Activated naive CD8-positive, alpha-beta T cell treated with anti-CD3 and anti-CD28 coated beads, Interleukin-2, amount 10 ng/mL, durations not matched to agents 7 days and 5 days (primary cell): Measurements from ENCODE around the gene ENO2. TPM values are rescaled to one million over a fixed set of nuclear protein-coding genes. Genes with fewer than 3 reads are reported as not detected.

Experiments
- ATAC-seq: fragments of 150-1000 bp; cut with Tn5 transposase; one replicate; pipeline ENCODE4 v1.10.0; 2021; ENCODE audit warnings: low read depth, moderate library complexity
- POLR2A ChIA-PET: fragments of 350-600 bp; sonication (Branson Sonifier 250); formaldehyde crosslinking; loops from one replicate; lab custom pipeline; 2021; ENCODE audit warnings: antibody characterized with exemption; lab: Charles Lee
- DNase-seq: peaks from one replicate; pipeline ENCODE4 v3.0.0; 2021
- H3K27ac Mint-ChIP-seq: one replicate; pipeline ENCODE4 v1.8.0; 2022; ENCODE audit warnings: mild to moderate bottlenecking, mixed read lengths
- H3K27me3 Mint-ChIP-seq: one replicate; pipeline ENCODE4 v1.8.0; 2022; ENCODE audit warnings: mild to moderate bottlenecking, moderate library complexity, mixed read lengths
- H3K36me3 Mint-ChIP-seq: one replicate; pipeline ENCODE4 v1.8.0; 2021; ENCODE audit warnings: mild to moderate bottlenecking, mixed read lengths
- H3K4me1 Mint-ChIP-seq: one replicate; pipeline ENCODE4 v1.8.0; 2021; ENCODE audit warnings: mixed read lengths
- H3K4me3 Mint-ChIP-seq: one replicate; pipeline ENCODE4 v1.8.0; 2022; ENCODE audit warnings: mild to moderate bottlenecking, moderate library complexity, mixed read lengths
- H3K9me3 Mint-ChIP-seq: one replicate; pipeline ENCODE4 v1.8.0; 2021; ENCODE audit warnings: mixed read lengths
- total RNA-seq, 2 experiments: library from RNA; stranded (reverse); gene quantifications; one replicate each; pipeline ENCODE4 v1.2.3, GENCODE V29; 2021

Gene ENO2
- total RNA-seq, 2 experiments from 2014 or later: 231 to 242 TPM

- DNase-seq (no peak), ATAC-seq (no peak)
- Mint-ChIP-seq H3K4me3 (no peak overlapping the region), H3K27me3 (no peaks in the 10 kb centered on the region), H3K4me1 (peaks cover 58% of the 10 kb centered on the region), H3K36me3 (peaks cover 17% of the 10 kb centered on the region), H3K27ac (peak overlapping the region; percentile 99), H3K9me3 (no peaks in the 10 kb centered on the region)
- POLR2A ChIA-PET: interaction anchor here (1.0 to 21.6 kb wide), 4 partner anchors 10 to 67 kb away, joined by 4 to 1055 read pairs (median 10); partner anchors contain the start of genes C12orf57, ENO2, RNU7-1 and TPI1
Measured at GRCh38 chr12:6934110-6934509, 19.7 kb downstream of the ENO2 start.

GRCh38 chr12:6935371-6936193, 21.2 kb downstream of the ENO2 start:
- ATAC-seq (no peak), DNase-seq (no peak)
- no peaks in the 10 kb centered on the region for H3K9me3 Mint-ChIP-seq
- peak overlapping the region; percentile 95 for H3K4me3 Mint-ChIP-seq
- peaks cover 19% of the 10 kb centered on the region for H3K36me3 Mint-ChIP-seq
- H3K27me3 Mint-ChIP-seq: no peaks in the 10 kb centered on the region
- peaks cover 49% of the 10 kb centered on the region for H3K4me1 Mint-ChIP-seq
- POLR2A ChIA-PET: interaction anchor here (1.0 to 21.6 kb wide), 5 partner anchors 9 to 173 kb away, joined by 4 to 1055 read pairs (median 27); partner anchors contain the start of genes C12orf57, RNU7-1 and TPI1
- peak overlapping the region; percentile 99 for H3K27ac Mint-ChIP-seq

- DNase-seq (no peak), ATAC-seq (no peak)
- Mint-ChIP-seq H3K4me1 (peaks cover 45% of the 10 kb centered on the region), H3K4me3 (peak overlapping the region; percentile 95), H3K36me3 (peaks cover 19% of the 10 kb centered on the region), H3K27ac (peak overlapping the region; percentile 99), H3K27me3 (no peaks in the 10 kb centered on the region), H3K9me3 (no peaks in the 10 kb centered on the region)
- POLR2A ChIA-PET: interaction anchor here (0.7 to 21.6 kb wide), 10 partner anchors 8 to 172 kb away, joined by 3 to 1055 read pairs (median 19); partner anchors contain the start of genes ATN1, C12orf57, CDCA3 and RNU7-1
Measured at GRCh38 chr12:6936194-6936635, 21.8 kb downstream of the ENO2 start.

- peaks cover 45% of the 10 kb centered on the region for H3K4me1 Mint-ChIP-seq
Measured at GRCh38 chr12:6936636-6937480, 22.5 kb downstream of the ENO2 start.

GRCh38 chr12:6937481-6938352, 23.3 kb downstream of the ENO2 start:
- DNase-seq: peak; percentile 90
- POLR2A ChIA-PET: interaction anchor here (0.5 to 21.6 kb wide), 22 partner anchors 9 to 252 kb away, joined by 3 to 1055 read pairs (median 10); partner anchors contain the start of genes ATN1, C1RL, CDCA3 and COPS7A
- Mint-ChIP-seq H3K4me1 (peaks cover 44% of the 10 kb centered on the region), H3K36me3 (peaks cover 19% of the 10 kb centered on the region), H3K9me3 (no peaks in the 10 kb centered on the region), H3K4me3 (peak overlapping the region; percentile 95), H3K27ac (peak overlapping the region; percentile 99), H3K27me3 (no peaks in the 10 kb centered on the region)
- ATAC-seq: peak; percentile 92

More at GRCh38 chr12:6936636-6937480, 22.5 kb downstream of the ENO2 start:
- ATAC-seq (peak; percentile 32), DNase-seq (peak; percentile 67)
- POLR2A ChIA-PET: interaction anchor here (0.6 to 21.6 kb wide), 17 partner anchors 8 to 251 kb away, joined by 3 to 1055 read pairs (median 13); partner anchors contain the start of genes ATN1, C1RL, CDCA3 and COPS7A
- H3K9me3 Mint-ChIP-seq: no peaks in the 10 kb centered on the region
- H3K4me3 Mint-ChIP-seq: peak overlapping the region; percentile 95
- no peaks in the 10 kb centered on the region for H3K27me3 Mint-ChIP-seq
- H3K27ac Mint-ChIP-seq: peak overlapping the region; percentile 99
- H3K36me3 Mint-ChIP-seq: peaks cover 19% of the 10 kb centered on the region

- POLR2A ChIA-PET: interaction anchor here (0.5 to 21.6 kb wide), 21 partner anchors 8 to 214 kb away, joined by 3 to 1055 read pairs (median 10); partner anchors contain the start of genes ATN1, C1RL, CDCA3 and COPS7A
- H3K27me3 Mint-ChIP-seq: no peaks in the 10 kb centered on the region
- ATAC-seq (no peak), DNase-seq (no peak)
- H3K36me3 Mint-ChIP-seq: peaks cover 19% of the 10 kb centered on the region
- H3K27ac Mint-ChIP-seq: peak overlapping the region; percentile 99
- H3K9me3 Mint-ChIP-seq: no peaks in the 10 kb centered on the region
- peak overlapping the region; percentile 95 for H3K4me3 Mint-ChIP-seq
- H3K4me1 Mint-ChIP-seq: peaks cover 40% of the 10 kb centered on the region
Measured at GRCh38 chr12:6938353-6939190, 24.2 kb downstream of the ENO2 start.

GRCh38 chr12:6939191-6939540, 24.8 kb downstream of the ENO2 start:
- Mint-ChIP-seq H3K4me1 (peaks cover 37% of the 10 kb centered on the region), H3K4me3 (no peak overlapping the region), H3K27me3 (no peaks in the 10 kb centered on the region), H3K27ac (peak overlapping the region; percentile 86), H3K9me3 (no peaks in the 10 kb centered on the region), H3K36me3 (peaks cover 15% of the 10 kb centered on the region)
- DNase-seq (no peak), ATAC-seq (no peak)
- POLR2A ChIA-PET: interaction anchor here (0.8 to 21.6 kb wide), 5 partner anchors 14 to 67 kb away, joined by 4 to 1055 read pairs (median 26); partner anchors contain the start of genes ENO2 and SPSB2

- H3K27ac Mint-ChIP-seq: no peak overlapping the region
- H3K27me3 Mint-ChIP-seq: no peaks in the 10 kb centered on the region
- H3K4me3 Mint-ChIP-seq: no peak overlapping the region
- H3K4me1 Mint-ChIP-seq: peaks cover 35% of the 10 kb centered on the region
- peaks cover 9% of the 10 kb centered on the region for H3K36me3 Mint-ChIP-seq
- POLR2A ChIA-PET: interaction anchor here (21.6 kb wide), 1 partner anchor 19 kb away, joined by 1055 read pairs; no protein-coding TSS in a partner anchor
- DNase-seq (no peak), ATAC-seq (no peak)
- H3K9me3 Mint-ChIP-seq: no peaks in the 10 kb centered on the region
Measured at GRCh38 chr12:6941267-6941666, 26.9 kb downstream of the ENO2 start.

- H3K36me3 Mint-ChIP-seq: peaks cover 4% of the 10 kb centered on the region
- no peaks in the 10 kb centered on the region for H3K9me3 Mint-ChIP-seq
- ATAC-seq (no peak), DNase-seq (no peak)
- peaks cover 33% of the 10 kb centered on the region for H3K4me1 Mint-ChIP-seq
- H3K4me3 Mint-ChIP-seq: no peak overlapping the region
- no peaks in the 10 kb centered on the region for H3K27me3 Mint-ChIP-seq
- POLR2A ChIA-PET: interaction anchor here (3.3 to 21.6 kb wide), 2 partner anchors 15 to 19 kb away, joined by 64 to 1055 read pairs; partner anchors contain the start of gene ATN1
- H3K27ac Mint-ChIP-seq: no peak overlapping the region
Measured at GRCh38 chr12:6941782-6942181, 27.4 kb downstream of the ENO2 start.

GRCh38 chr12:6942331-6942665, 27.9 kb downstream of the ENO2 start:
- ATAC-seq: no peak
- Mint-ChIP-seq H3K27me3 (no peaks in the 10 kb centered on the region), H3K27ac (peak overlapping the region; percentile 94), H3K4me1 (peaks cover 34% of the 10 kb centered on the region), H3K9me3 (no peaks in the 10 kb centered on the region), H3K4me3 (no peak overlapping the region), H3K36me3 (peaks cover 3% of the 10 kb centered on the region)
- no peak for DNase-seq
- POLR2A ChIA-PET: interaction anchor here (3.3 to 21.6 kb wide), 4 partner anchors 16 to 168 kb away, joined by 40 to 1055 read pairs (median 90); partner anchors contain the start of genes ATN1, C1RL and TPI1

GRCh38 chr12:6943389-6943721, 29.0 kb downstream of the ENO2 start:
- peaks cover 38% of the 10 kb centered on the region for H3K4me1 Mint-ChIP-seq
- POLR2A ChIA-PET: interaction anchor here (0.7 to 21.6 kb wide), 35 partner anchors 8 to 472 kb away, joined by 3 to 1055 read pairs (median 6); partner anchors contain the start of genes ATN1, C1RL, CDCA3 and CLSTN3
- H3K27ac Mint-ChIP-seq: peak overlapping the region; percentile 94
- H3K27me3 Mint-ChIP-seq: no peaks in the 10 kb centered on the region
- peaks cover 3% of the 10 kb centered on the region for H3K36me3 Mint-ChIP-seq
- DNase-seq (peak; percentile 60), ATAC-seq (peak; percentile 52)
- peak overlapping the region; percentile 97 for H3K4me3 Mint-ChIP-seq
- H3K9me3 Mint-ChIP-seq: no peaks in the 10 kb centered on the region
